Measurements from ENCODE around the gene CLTB. TPM values are rescaled to one million over a fixed set of nuclear protein-coding genes. Genes with fewer than 3 reads are reported as not detected.

The CLTB gene
- total and polyA plus RNA-seq, 3 donors from 2014 or later: 60.8 to 107 (median 103) TPM

DNA sequence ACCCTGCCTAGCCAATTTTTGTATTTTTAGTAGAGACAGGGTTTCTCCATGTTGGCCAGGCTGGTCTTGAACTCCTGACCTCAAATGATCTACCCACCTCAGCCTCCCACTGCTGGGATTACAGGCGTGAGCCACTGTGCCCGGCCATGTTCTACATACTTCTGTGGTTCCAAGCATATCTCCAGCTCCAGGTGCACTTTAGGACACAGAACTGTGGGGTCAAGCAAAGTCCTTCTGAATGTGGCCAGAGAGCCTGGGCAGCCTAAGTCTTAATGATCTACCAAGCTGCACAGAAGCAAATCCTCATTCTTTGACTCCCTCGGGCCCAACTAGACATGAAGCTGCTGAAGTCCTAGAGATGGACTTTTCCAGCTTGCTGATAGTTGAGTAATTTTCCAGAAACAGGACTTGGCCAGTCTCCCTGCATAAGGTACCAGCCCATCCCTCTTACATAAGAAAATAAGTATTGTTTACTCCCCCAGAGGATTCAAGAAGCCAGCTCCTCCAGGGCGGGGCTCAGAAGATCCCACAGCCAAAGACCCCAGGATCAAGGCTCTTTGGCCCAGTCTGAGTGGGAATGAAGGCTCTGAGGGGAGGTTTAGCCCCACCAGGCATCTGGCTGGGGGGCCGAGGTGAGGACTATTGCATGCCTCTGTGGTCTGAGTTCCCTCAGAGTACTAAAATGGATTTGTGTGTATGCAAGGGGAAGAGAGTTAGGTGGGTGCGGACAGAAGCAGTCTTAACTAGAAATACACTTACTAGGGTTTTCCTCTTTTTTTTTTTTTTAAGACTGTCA is 8.7 kb downstream of the CLTB start:
- intact Hi-C loops (cut with DNase I; ENCODE audit: low total_unique reads): no loop called here
- WGBS, 2 donors: 73 to 86% methylated on average over 6 of the region's 6 CpGs
- TF ChIP-seq POLR2A (IDR thresholded peaks at IDR 0.05) (no peak), CTCF (IDR thresholded peaks at IDR 0.05) (no peak)
- Histone ChIP-seq H3K4me1 (peaks cover 6% of the 10 kb centered on the region), H3K4me3 (no peak overlapping the region), H3K36me3 (ENCODE audit: low read depth, missing control alignments) (no peaks in the 10 kb centered on the region), H3K27me3 (no peaks in the 10 kb centered on the region), H3K27ac (no peak overlapping the region), H3K9me3 (no peaks in the 10 kb centered on the region)
- DNase-seq: peak; percentile 33

DNA sequence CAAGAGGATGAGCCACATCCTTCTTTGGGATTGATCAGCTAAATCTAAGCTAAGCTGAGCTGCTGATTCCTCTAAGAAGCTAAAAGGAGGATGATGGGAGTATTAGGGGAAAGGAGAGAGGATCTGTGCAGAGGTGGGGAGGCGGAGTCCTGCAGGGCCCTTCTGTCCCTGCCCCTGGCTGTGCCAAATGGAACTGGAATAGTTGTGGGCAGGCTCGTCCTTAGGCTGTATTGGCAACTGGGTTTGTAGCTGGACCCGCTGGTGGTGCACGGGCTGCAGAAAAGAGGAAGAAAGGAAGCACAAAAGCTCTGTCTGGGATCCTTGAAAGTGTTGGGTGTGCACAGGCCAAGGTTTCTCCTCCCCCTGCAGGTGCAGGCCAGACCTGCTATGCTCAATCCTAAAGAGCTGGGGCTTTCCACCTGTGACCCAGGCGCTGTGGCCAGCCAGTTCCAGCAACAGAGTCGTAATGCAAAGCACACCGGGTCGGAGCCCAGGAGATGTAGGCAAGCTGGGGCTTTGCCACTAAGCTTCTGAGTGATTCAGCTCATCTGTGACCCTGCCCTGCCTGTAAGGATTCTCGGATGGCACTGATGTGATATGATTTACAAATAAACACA is 9.8 kb downstream of the CLTB start:
- TF ChIP-seq CTCF (IDR thresholded peaks at IDR 0.05): no peak
- TF ChIP-seq POLR2A (IDR thresholded peaks at IDR 0.05): no peak
- Histone ChIP-seq H3K4me1 (no peaks in the 10 kb centered on the region), H3K36me3 (ENCODE audit: low read depth, missing control alignments) (no peaks in the 10 kb centered on the region), H3K4me3 (no peak overlapping the region), H3K27ac (no peak overlapping the region), H3K9me3 (no peaks in the 10 kb centered on the region), H3K27me3 (no peaks in the 10 kb centered on the region)
- no peak for DNase-seq
- 84 to 88% methylated on average over 9 of the region's 9 CpGs for WGBS, 2 donors
- intact Hi-C loops (cut with DNase I; ENCODE audit: low total_unique reads): no loop called here

- no peaks in the 10 kb centered on the region for H3K27me3 ChIP-seq
- 89 to 98% methylated on average over 14 to 20 of the region's 20 CpGs for WGBS, 2 donors
- H3K36me3 ChIP-seq (ENCODE audit: low read depth, missing control alignments): no peaks in the 10 kb centered on the region
- no peaks in the 10 kb centered on the region for H3K4me1 ChIP-seq
- H3K4me3 ChIP-seq: no peak overlapping the region
- no peak overlapping the region for H3K27ac ChIP-seq
- no peak for DNase-seq
- intact Hi-C loops (cut with DNase I; ENCODE audit: low total_unique reads): no loop called here
- no peaks in the 10 kb centered on the region for H3K9me3 ChIP-seq
- no peak for TF ChIP-seq POLR2A (IDR thresholded peaks at IDR 0.05)
These were observed 10.5 kb downstream of the CLTB start for GRCh38 chr5:176405656-176406435.

- intact Hi-C loops (cut with DNase I; ENCODE audit: low total_unique reads): no loop called here
- TF ChIP-seq POLR2A (IDR thresholded peaks at IDR 0.05) (no peak), CTCF (IDR thresholded peaks at IDR 0.05) (no peak)
- DNase-seq: no peak
- 89 to 93% methylated on average over 22 of the region's 22 CpGs for WGBS, 2 donors
- Histone ChIP-seq H3K36me3 (ENCODE audit: low read depth, missing control alignments) (no peaks in the 10 kb centered on the region), H3K27me3 (no peaks in the 10 kb centered on the region), H3K4me1 (no peaks in the 10 kb centered on the region), H3K9me3 (no peaks in the 10 kb centered on the region), H3K4me3 (no peak overlapping the region), H3K27ac (no peak overlapping the region)
These were observed 14.8 kb downstream of the CLTB start for GRCh38 chr5:176401281-176402205.

All from testis (tissue), 3 donors.